GM19240 (cell line): Measurements from ENCODE around the gene PEAK1.

ENCODE experiments used
- DNase-seq: peaks from one replicate; pipeline ENCODE4 v3.0.0; 2011; ENCODE audit warnings: low spot score; ENCODE audit not compliant: insufficient read length

Gene PEAK1

GRCh38 chr15:77361456-77361855 is 58.4 kb downstream of the PEAK1 start:
- no peak for DNase-seq

GRCh38 chr15:77358545-77359240 is 61.2 kb downstream of the PEAK1 start:
- no peak for DNase-seq

GRCh38 chr15:77356305-77356704 is 63.6 kb downstream of the PEAK1 start:
- no peak for DNase-seq

GRCh38 chr15:77355321-77355720 is 64.6 kb downstream of the PEAK1 start:
- DNase-seq: no peak

GRCh38 chr15:77354063-77354462 is 65.8 kb downstream of the PEAK1 start:
- DNase-seq: no peak

GRCh38 chr15:77352887-77353286 is 67.0 kb downstream of the PEAK1 start:
- no peak for DNase-seq

GRCh38 chr15:77350792-77351191 is 69.1 kb downstream of the PEAK1 start:
- no peak for DNase-seq

- DNase-seq: no peak
These were observed 70.2 kb downstream of the PEAK1 start for GRCh38 chr15:77349666-77350065.

- DNase-seq: no peak
These were observed 71.4 kb downstream of the PEAK1 start for GRCh38 chr15:77348511-77348910.

GRCh38 chr15:77347197-77347596 is 72.7 kb downstream of the PEAK1 start:
- no peak for DNase-seq

- DNase-seq: no peak
These were observed 73.5 kb downstream of the PEAK1 start for GRCh38 chr15:77346245-77347036.

GRCh38 chr15:77342807-77343206 is 77.1 kb downstream of the PEAK1 start:
- DNase-seq: no peak

GRCh38 chr15:77340245-77340644 is 79.7 kb downstream of the PEAK1 start:
- DNase-seq: no peak

- DNase-seq: no peak
These were observed 83.9 kb downstream of the PEAK1 start for GRCh38 chr15:77336006-77336405.

GRCh38 chr15:77335298-77335697 is 84.6 kb downstream of the PEAK1 start:
- DNase-seq: no peak

GRCh38 chr15:77333166-77333565 is 86.7 kb downstream of the PEAK1 start:
- DNase-seq: no peak

- DNase-seq: no peak
These were observed 90.7 kb downstream of the PEAK1 start for GRCh38 chr15:77329202-77329601.

GRCh38 chr15:77327844-77328529 is 91.9 kb downstream of the PEAK1 start:
- DNase-seq: no peak

GRCh38 chr15:77327168-77327567 is 92.7 kb downstream of the PEAK1 start:
- no peak for DNase-seq

- no peak for DNase-seq
These were observed 93.5 kb downstream of the PEAK1 start for GRCh38 chr15:77326366-77326765.

GRCh38 chr15:77312523-77312922 is 107.4 kb downstream of the PEAK1 start:
- no peak for DNase-seq
